ENCODE data around the gene NEDD4.

NEDD4 gene

GRCh38 chr15:55778932-55779331, 214.5 kb downstream of the NEDD4 start:
- DNase-seq (ENCODE audit: low read depth): no peak

Measured in activated T-cell treated with anti-CD3 and anti-CD28 coated beads for 24 hours (primary cell).